HG03469 (cell line): ENCODE measurements around the gene HELQ.
"Not testable (repeated sequence)": the region's sequence is repeated elsewhere in the genome, so short reads cannot be mapped to it uniquely, and the experiment has no call there.

ENCODE experiments used
- ATAC-seq: cut with Tn5 transposase; IDR thresholded peaks from one replicate; pipeline ENCODE4 v1.9.1; 2021; ENCODE audit warnings: mild to moderate bottlenecking, moderate library complexity, moderate number of reproducible peaks; ENCODE audit not compliant: unreplicated experiment

Gene HELQ

GRCh38 chr4:83436680-83437079 is 18.9 kb downstream of the HELQ start:
- ATAC-seq = no peak

- no peak for ATAC-seq
These were observed 24.4 kb downstream of the HELQ start for GRCh38 chr4:83431200-83431599.

- no peak for ATAC-seq
These were observed 37.4 kb downstream of the HELQ start for GRCh38 chr4:83418211-83418610.

- no peak for ATAC-seq
These were observed 38.1 kb downstream of the HELQ start for GRCh38 chr4:83417566-83417965.

GRCh38 chr4:83413676-83414075 is 41.9 kb downstream of the HELQ start:
- no peak for ATAC-seq

- no peak for ATAC-seq
These were observed 46.7 kb downstream of the HELQ start for GRCh38 chr4:83408908-83409307.

GRCh38 chr4:83405844-83406816 is 49.5 kb downstream of the HELQ start:
- ATAC-seq = no peak

GRCh38 chr4:83398158-83398557 is 57.5 kb downstream of the HELQ start:
- ATAC-seq = not testable (repeated sequence)

GRCh38 chr4:83393908-83394307 is 61.7 kb downstream of the HELQ start:
- ATAC-seq = no peak

- ATAC-seq = no peak
These were observed 63.1 kb downstream of the HELQ start for GRCh38 chr4:83392562-83392961.

GRCh38 chr4:83390944-83391343 is 64.7 kb downstream of the HELQ start:
- ATAC-seq = no peak

GRCh38 chr4:83389756-83390505 is 65.7 kb downstream of the HELQ start:
- ATAC-seq = no peak

GRCh38 chr4:83389037-83389720 is 66.4 kb downstream of the HELQ start:
- ATAC-seq = no peak

GRCh38 chr4:83388313-83388676 is 67.3 kb downstream of the HELQ start:
- no peak for ATAC-seq

- no peak for ATAC-seq
These were observed 67.9 kb downstream of the HELQ start for GRCh38 chr4:83387476-83388312.

- no peak for ATAC-seq
These were observed 68.6 kb downstream of the HELQ start for GRCh38 chr4:83387012-83387411.

GRCh38 chr4:83382850-83383249 is 72.8 kb downstream of the HELQ start:
- no peak for ATAC-seq

GRCh38 chr4:83381173-83381572 is 74.5 kb downstream of the HELQ start:
- ATAC-seq = no peak

- no peak for ATAC-seq
These were observed 77.2 kb downstream of the HELQ start for GRCh38 chr4:83378419-83378818.

GRCh38 chr4:83372931-83373330 is 82.7 kb downstream of the HELQ start:
- no peak for ATAC-seq
